Activated CD8-positive, alpha-beta memory T cell treated with anti-CD3 and anti-CD28 coated beads for 48 hours (primary cell): ENCODE results near the gene ATP8B1.
A peak's percentile ranks its signal among the peaks of the same experiment; 100 is the strongest.

Source experiments
- DNase-seq, 3 experiments: peaks; one replicate each; pipeline ENCODE4 v3.0.0-alpha.2; 2020; ENCODE audit warnings: low read depth in 2 of 3, low spot score in 2 of 3

ATP8B1 gene

GRCh38 chr18:57630754-57631595, 172.1 kb downstream of the ATP8B1 start:
- DNase-seq, result no peak

GRCh38 chr18:57630002-57630753, 172.9 kb downstream of the ATP8B1 start:
- peak; percentile 80 to 91 (median 82) for DNase-seq

- DNase-seq, result no peak
Observed at GRCh38 chr18:57629422-57629821, 173.7 kb downstream of the ATP8B1 start.

GRCh38 chr18:57627488-57627887, 175.6 kb downstream of the ATP8B1 start:
- DNase-seq, result no peak

- DNase-seq, result no peak
Observed at GRCh38 chr18:57624988-57625387, 178.1 kb downstream of the ATP8B1 start.

- DNase-seq, result peak in 1 of 3 experiments; percentile 11
Observed at GRCh38 chr18:57621246-57621604, 181.9 kb downstream of the ATP8B1 start.

GRCh38 chr18:57619876-57620275, 183.2 kb downstream of the ATP8B1 start:
- DNase-seq, result no peak

- no peak for DNase-seq
Observed at GRCh38 chr18:57618910-57619309, 184.2 kb downstream of the ATP8B1 start.

- DNase-seq, result no peak
Observed at GRCh38 chr18:57603871-57604270, 199.2 kb downstream of the ATP8B1 start.
